Upper lobe of left lung (tissue), 6 donors: ENCODE measurements around the gene EDC4. TPM values are rescaled to one million over a fixed set of nuclear protein-coding genes. Genes with fewer than 3 reads are reported as not detected.

Source experiments
- ATAC-seq, 2 donors: fragments of 200-7000 bp; cut with Tn5 transposase; one replicate each; pipeline ENCODE4 v1.9.1; 2022; ENCODE audit warnings: mild to moderate bottlenecking in 2 of 2, moderate library complexity in 2 of 2; ENCODE audit not compliant: low FRiP score in 2 of 2
- DNase-seq, 2 donors: peaks; one replicate each; pipeline ENCODE4 v3.0.0-alpha.2; 2019 to 2020
- H3K27ac ChIP-seq, 4 donors: fragments of 200-600 bp; sonication (generic); one replicate each; pipeline ENCODE4 v1.5.1; 2016 to 2019
- H3K27me3 ChIP-seq, 4 donors: fragments of 200-600 bp; sonication (generic); one replicate each; pipeline ENCODE4 v1.5.1; 2017 to 2019
- H3K36me3 ChIP-seq, 4 donors: fragments of 200-600 bp; sonication (generic); one replicate each; pipeline ENCODE4 v1.5.1; 2016 to 2019
- H3K4me1 ChIP-seq, 4 donors: fragments of 200-600 bp; sonication (generic); one replicate each; pipeline ENCODE4 v1.5.1; 2018 to 2019
- H3K4me3 ChIP-seq, 4 donors: fragments of 200-600 bp; sonication (generic); one replicate each; pipeline ENCODE4 v1.5.1; 2017 to 2019; ENCODE audit warnings: mild to moderate bottlenecking in 2 of 4, moderate library complexity in 1 of 4
- H3K9me3 ChIP-seq, 4 donors: fragments of 200-600 bp; sonication (generic); one replicate each; pipeline ENCODE4 v1.5.1; 2018 to 2019
- CTCF ChIP-seq, 6 experiments: fragments of 450-650 bp in 4 of 6; fragments of 200-600 bp in 2 of 6; sonication (generic) in 2 of 6; IDR thresholded peaks; one replicate each; pipeline ENCODE4 v1.5.1; 2016 to 2019; ENCODE audit warnings: antibody characterized with exemption in 6 of 6
- EP300 ChIP-seq, 4 donors: sonication (generic); formaldehyde crosslinking; IDR thresholded peaks; one replicate each; pipeline ENCODE4 v1.5.1; 2017; ENCODE audit warnings: antibody characterized with exemption in 4 of 4, control low read depth in 2 of 4
- POLR2A ChIP-seq, 4 donors: fragments of 450-650 bp; IDR thresholded peaks; one replicate each; pipeline ENCODE4 v1.5.1; 2016 to 2017; ENCODE audit warnings: antibody characterized with exemption in 4 of 4, mild to moderate bottlenecking in 2 of 4
- POLR2AphosphoS5 ChIP-seq, 2 donors: sonication (generic); formaldehyde crosslinking; IDR thresholded peaks; one replicate each; pipeline ENCODE4 v1.5.1; 2017; ENCODE audit warnings: antibody characterized with exemption in 2 of 2
- WGBS, 2 donors: methylation state at CpG; one replicate each; pipeline ENCODE4 v1.1.5; 2017 to 2018; 5-methylcytosine and 5-hydroxymethylcytosine counted together
- total RNA-seq, 6 donors: library from RNA; depleted of rRNA in 4 of 6; stranded (reverse); fragments of >200 nt in 4 of 6; gene quantifications; one replicate each; pipeline versions ENCODE4 v1.1.0 to v1.2.1, GENCODE V29; 2016 to 2021
- donor health status: DM: no; HTN: no; CAD: no; lungs with moderate emphysema.
- donor health status: DM: no; HTN: yes; CAD: no; lungs with severe emphysema.

Gene EDC4
- total RNA-seq, 6 donors from 2014 or later, result 41.6 to 101 (median 65.0) TPM

DNA sequence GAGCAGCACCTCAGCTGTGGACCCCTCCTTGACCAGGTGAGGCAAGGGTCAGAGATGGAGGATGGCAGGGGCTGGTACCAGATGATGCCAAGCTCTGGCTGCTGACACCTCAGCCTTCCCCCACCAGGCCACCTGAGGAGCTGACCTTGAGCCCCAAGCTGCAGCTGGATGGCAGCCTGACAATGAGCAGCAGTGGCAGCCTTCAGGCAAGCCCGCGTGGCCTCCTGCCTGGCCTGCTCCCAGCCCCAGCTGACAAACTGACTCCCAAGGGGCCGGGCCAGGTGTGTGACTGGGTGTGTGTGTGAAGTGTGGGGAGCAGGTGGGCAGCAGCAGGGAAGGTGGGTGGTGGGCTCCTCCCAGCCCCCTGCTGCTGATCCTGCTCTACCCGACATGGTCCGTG is 7.1 kb downstream of the EDC4 start:
- 95 to 98% methylated on average over 2 to 5 of the region's 5 CpGs for WGBS, 2 donors
- TF ChIP-seq CTCF (IDR thresholded peaks at IDR 0.05) (no peak), EP300 (IDR thresholded peaks at IDR 0.05) (no peak), POLR2AphosphoS5 (IDR thresholded peaks at IDR 0.05) (no peak), POLR2A (IDR thresholded peaks at IDR 0.05) (no peak)
- no peak overlapping the region for H3K27ac ChIP-seq
- H3K27me3 ChIP-seq, result no peaks in the 10 kb centered on the region
- no peaks in the 10 kb centered on the region for H3K9me3 ChIP-seq
- ATAC-seq, result no peak
- DNase-seq, result no peak
- H3K4me1 ChIP-seq, result peaks cover 1 to 15% (median 11%) of the 10 kb centered on the region in 4 donors
- H3K36me3 ChIP-seq, result peaks cover 52 to 88% (median 84%) of the 10 kb centered on the region in 4 donors
- H3K4me3 ChIP-seq, result no peak overlapping the region

DNA sequence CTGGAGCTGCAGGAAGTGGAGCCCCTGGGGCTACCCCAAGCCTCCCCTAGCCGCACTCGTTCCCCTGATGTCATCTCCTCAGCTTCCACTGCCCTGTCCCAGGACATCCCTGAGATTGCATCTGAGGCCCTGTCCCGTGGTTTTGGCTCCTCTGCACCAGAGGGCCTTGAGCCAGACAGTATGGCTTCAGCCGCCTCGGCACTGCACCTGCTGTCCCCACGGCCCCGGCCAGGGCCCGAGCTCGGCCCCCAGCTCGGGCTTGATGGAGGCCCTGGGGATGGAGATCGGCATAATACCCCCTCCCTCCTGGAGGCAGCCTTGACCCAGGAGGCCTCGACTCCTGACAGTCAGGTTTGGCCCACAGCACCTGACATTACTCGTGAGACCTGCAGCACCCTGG is 7.7 kb downstream of the EDC4 start:
- no peak overlapping the region for H3K4me3 ChIP-seq
- DNase-seq (no peak), ATAC-seq (no peak)
- no peaks in the 10 kb centered on the region for H3K9me3 ChIP-seq
- WGBS, 2 donors, result 88 to 96% methylated on average over 6 to 10 of the region's 13 CpGs
- H3K4me1 ChIP-seq, result peaks cover 0 to 16% (median 6%) of the 10 kb centered on the region in 4 donors
- H3K36me3 ChIP-seq, result peaks cover 52 to 89% (median 84%) of the 10 kb centered on the region in 4 donors
- no peaks in the 10 kb centered on the region for H3K27me3 ChIP-seq
- TF ChIP-seq POLR2A (IDR thresholded peaks at IDR 0.05), result no peak
- no peak for TF ChIP-seq POLR2AphosphoS5 (IDR thresholded peaks at IDR 0.05)
- no peak for TF ChIP-seq CTCF (IDR thresholded peaks at IDR 0.05)
- no peak for TF ChIP-seq EP300 (IDR thresholded peaks at IDR 0.05)
- H3K27ac ChIP-seq, result no peak overlapping the region

- 92 to 94% methylated on average over 12 to 21 of the region's 21 CpGs for WGBS, 2 donors
- Histone ChIP-seq H3K4me3 (no peak overlapping the region), H3K9me3 (no peaks in the 10 kb centered on the region), H3K27ac (no peak overlapping the region), H3K27me3 (no peaks in the 10 kb centered on the region), H3K36me3 (peaks cover 52 to 92% (median 82%) of the 10 kb centered on the region in 4 donors), H3K4me1 (peaks cover 0 to 24% (median 6%) of the 10 kb centered on the region in 4 donors)
- DNase-seq (no peak), ATAC-seq (no peak)
- TF ChIP-seq EP300 (IDR thresholded peaks at IDR 0.05), result no peak
- no peak for TF ChIP-seq CTCF (IDR thresholded peaks at IDR 0.05)
- TF ChIP-seq POLR2AphosphoS5 (IDR thresholded peaks at IDR 0.05), result no peak
- no peak for TF ChIP-seq POLR2A (IDR thresholded peaks at IDR 0.05)
Observed at GRCh38 chr16:67881621-67882161, 8.8 kb downstream of the EDC4 start.

- H3K27ac ChIP-seq, result no peak overlapping the region
- no peak overlapping the region for H3K4me3 ChIP-seq
- peaks cover 49 to 85% (median 74%) of the 10 kb centered on the region in 4 donors for H3K36me3 ChIP-seq
- H3K4me1 ChIP-seq, result peaks cover 0 to 26% (median 8%) of the 10 kb centered on the region in 4 donors
- H3K9me3 ChIP-seq, result no peaks in the 10 kb centered on the region
- 73 to 86% methylated on average over 17 to 18 of the region's 18 CpGs for WGBS, 2 donors
- no peak for TF ChIP-seq EP300 (IDR thresholded peaks at IDR 0.05)
- no peak for TF ChIP-seq POLR2A (IDR thresholded peaks at IDR 0.05)
- no peak for TF ChIP-seq CTCF (IDR thresholded peaks at IDR 0.05)
- no peak for TF ChIP-seq POLR2AphosphoS5 (IDR thresholded peaks at IDR 0.05)
- ATAC-seq (no peak), DNase-seq (no peak)
- no peaks in the 10 kb centered on the region for H3K27me3 ChIP-seq
Observed at GRCh38 chr16:67882374-67883145, 9.7 kb downstream of the EDC4 start.
